OCI-LY1 (cell line): ENCODE measurements around the gene CCT3.
A peak's percentile ranks its signal among the peaks of the same experiment; 100 is the strongest.

ENCODE experiments used
- H2AFZ ChIP-seq: fragments of 200-600 bp; sonication (generic), shearing (Covaris generic); 2 replicates; pipeline ENCODE4 v1.6.0; 2014; ENCODE audit warnings: antibody characterized with exemption, mild to moderate bottlenecking, low read length
- H3F3A ChIP-seq: fragments of 200-600 bp; sonication (generic), shearing (Covaris generic); 2 replicates; pipeline ENCODE4 v1.6.0; 2014; ENCODE audit warnings: mild to moderate bottlenecking, antibody characterized with exemption, low read length, moderate library complexity; ENCODE audit not compliant: insufficient read depth
- H3K27ac ChIP-seq: fragments of 200-600 bp; sonication (generic); 2 replicates; pipeline ENCODE4 v1.5.1; 2014; ENCODE audit warnings: low read length, mixed run types, mild to moderate bottlenecking, low read depth; ENCODE audit not compliant: poor library complexity, severe bottlenecking
- H3K27me3 ChIP-seq: fragments of 200-600 bp; sonication (generic); 2 replicates; pipeline ENCODE4 v1.6.0; 2014; ENCODE audit warnings: antibody characterized with exemption, mild to moderate bottlenecking, low read length, moderate library complexity; ENCODE audit not compliant: insufficient read depth
- H3K36me3 ChIP-seq: fragments of 200-600 bp; sonication (generic); 2 replicates; pipeline ENCODE4 v1.6.1; 2014; ENCODE audit warnings: mild to moderate bottlenecking, antibody characterized with exemption, low read length, moderate library complexity, mixed read lengths; ENCODE audit not compliant: insufficient read depth
- H3K4me1 ChIP-seq: fragments of 200-600 bp; sonication (generic); 2 replicates; pipeline ENCODE4 v1.5.1; 2014; ENCODE audit warnings: mild to moderate bottlenecking, low read length, moderate library complexity; ENCODE audit not compliant: insufficient read depth, severe bottlenecking
- H3K4me2 ChIP-seq: fragments of 200-600 bp; sonication (generic), shearing (Covaris generic); 2 replicates; pipeline ENCODE4 v1.6.1; 2014; ENCODE audit warnings: low read length
- H3K4me3 ChIP-seq: fragments of 200-600 bp; sonication (generic); 2 replicates; pipeline ENCODE4 v1.5.1; 2014; ENCODE audit warnings: low read length, low read depth, mild to moderate bottlenecking, mixed read lengths; ENCODE audit not compliant: poor library complexity, severe bottlenecking
- H3K79me2 ChIP-seq: fragments of 200-600 bp; shearing (Covaris generic); 2 replicates; pipeline ENCODE4 v1.6.1; 2016; ENCODE audit warnings: mixed run types, low read length, mixed read lengths; ENCODE audit not compliant: insufficient read depth
- H3K9ac ChIP-seq: fragments of 200-600 bp; sonication (generic), shearing (Covaris generic); 2 replicates; pipeline ENCODE4 v1.6.1; 2014; ENCODE audit warnings: mild to moderate bottlenecking, low read length, mixed read lengths
- H3K9me2 ChIP-seq: fragments of 200-600 bp; sonication (generic), shearing (Covaris generic); 2 replicates; pipeline ENCODE4 v1.6.1; 2014; ENCODE audit warnings: low read depth, mild to moderate bottlenecking, low read length, mixed read lengths
- H3K9me3 ChIP-seq: fragments of 200-600 bp; shearing (Covaris generic); 2 replicates; pipeline ENCODE4 v1.6.1; 2014; ENCODE audit warnings: low read length, mixed read lengths
- H4K20me1 ChIP-seq: fragments of 200-600 bp; sonication (generic), shearing (Covaris generic); 2 replicates; pipeline ENCODE4 v1.6.0; 2016; ENCODE audit warnings: mild to moderate bottlenecking, low read length; ENCODE audit not compliant: insufficient read depth
- CTCF ChIP-seq: fragments of 200-600 bp; sonication (generic), shearing (Covaris generic); IDR thresholded peaks from 2 replicates; pipeline ENCODE4 v1.5.1; 2017; ENCODE audit warnings: mild to moderate bottlenecking, antibody characterized with exemption, low read length, moderate library complexity, mixed read lengths
- EZH2 ChIP-seq: fragments of 200-600 bp; sonication (generic), shearing (Covaris generic); IDR thresholded peaks from 2 replicates; pipeline ENCODE4 v1.8.0; 2017; ENCODE audit warnings: borderline replicate concordance, mixed run types, mild to moderate bottlenecking, antibody characterized with exemption, low read length, moderate library complexity, mixed read lengths

CCT3 gene

GRCh38 chr1:156338180-156338976 is at the start of gene CCT3, which contains the start of gene TSACC:
TSS of gene CCT3 (minus strand) at chr1:156338292. CDS start at chr1:156338184, 108 bp downstream.
TSS of gene TSACC (plus strand) at chr1:156338526. CDS start at chr1:156339758, 1,232 bp downstream.
- Histone ChIP-seq H3F3A (no peaks in the 10 kb centered on the region), H2AFZ (no peak within 1 kb of the TSS), H3K9me3 (no peaks in the 10 kb centered on the region), H3K79me2 (peaks cover 32% of the 10 kb centered on the region), H3K4me1 (peaks cover 17% of the 10 kb centered on the region), H4K20me1 (no peaks in the 10 kb centered on the region), H3K9me2 (no peaks in the 10 kb centered on the region), H3K4me2 (peak within 1 kb of the TSS; percentile 93), H3K36me3 (peaks cover 41% of the 10 kb centered on the region), H3K9ac (peak within 1 kb of the TSS; percentile 79), H3K27me3 (no peaks in the 10 kb centered on the region), H3K4me3 (peak within 1 kb of the TSS; percentile 97), H3K27ac (peak within 1 kb of the TSS; percentile 91)
- TF ChIP-seq CTCF, result no peak
- TF ChIP-seq EZH2, result no peak

- Histone ChIP-seq H2AFZ (no peak overlapping the region), H3K79me2 (no peaks in the 10 kb centered on the region), H3K9ac (no peak overlapping the region), H3K27me3 (no peaks in the 10 kb centered on the region), H3K4me2 (peak overlapping the region; percentile 11; the same call in 1 of the 2 replicates), H4K20me1 (no peaks in the 10 kb centered on the region), H3F3A (no peaks in the 10 kb centered on the region), H3K4me1 (peaks cover 6% of the 10 kb centered on the region), H3K27ac (no peak overlapping the region), H3K36me3 (no peaks in the 10 kb centered on the region), H3K4me3 (no peak overlapping the region), H3K9me2 (no peaks in the 10 kb centered on the region), H3K9me3 (no peaks in the 10 kb centered on the region)
- TF ChIP-seq EZH2, result no peak
- no peak for TF ChIP-seq CTCF
Measured at GRCh38 chr1:156387870-156388173, 49.7 kb upstream of the CCT3 start.

GRCh38 chr1:156386949-156387869 is 49.1 kb upstream of the CCT3 start:
- H2AFZ ChIP-seq, result no peak overlapping the region

More at GRCh38 chr1:156386949-156387869, 49.1 kb upstream of the CCT3 start:
- Histone ChIP-seq H3K9ac (no peak overlapping the region), H3K4me2 (no peak overlapping the region), H3F3A (no peaks in the 10 kb centered on the region), H3K4me1 (peaks cover 6% of the 10 kb centered on the region), H3K79me2 (no peaks in the 10 kb centered on the region), H3K4me3 (no peak overlapping the region), H3K36me3 (no peaks in the 10 kb centered on the region), H4K20me1 (no peaks in the 10 kb centered on the region), H3K9me2 (no peaks in the 10 kb centered on the region), H3K9me3 (no peaks in the 10 kb centered on the region), H3K27me3 (no peaks in the 10 kb centered on the region), H3K27ac (no peak overlapping the region)
- TF ChIP-seq CTCF, result no peak
- no peak for TF ChIP-seq EZH2
